HG03135 (cell line): ENCODE measurements around the gene OR13C5.
"Not testable (repeated sequence)": the region's sequence is repeated elsewhere in the genome, so short reads cannot be mapped to it uniquely, and the experiment has no call there.

Source experiments
- ATAC-seq: cut with Tn5 transposase; IDR thresholded peaks from one replicate; pipeline ENCODE4 v1.9.1; 2021; ENCODE audit warnings: mild to moderate bottlenecking, moderate library complexity; ENCODE audit not compliant: unreplicated experiment

Gene OR13C5, protein sequence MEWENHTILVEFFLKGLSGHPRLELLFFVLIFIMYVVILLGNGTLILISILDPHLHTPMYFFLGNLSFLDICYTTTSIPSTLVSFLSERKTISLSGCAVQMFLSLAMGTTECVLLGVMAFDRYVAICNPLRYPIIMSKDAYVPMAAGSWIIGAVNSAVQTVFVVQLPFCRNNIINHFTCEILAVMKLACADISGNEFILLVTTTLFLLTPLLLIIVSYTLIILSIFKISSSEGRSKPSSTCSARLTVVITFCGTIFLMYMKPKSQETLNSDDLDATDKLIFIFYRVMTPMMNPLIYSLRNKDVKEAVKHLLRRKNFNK

DNA sequence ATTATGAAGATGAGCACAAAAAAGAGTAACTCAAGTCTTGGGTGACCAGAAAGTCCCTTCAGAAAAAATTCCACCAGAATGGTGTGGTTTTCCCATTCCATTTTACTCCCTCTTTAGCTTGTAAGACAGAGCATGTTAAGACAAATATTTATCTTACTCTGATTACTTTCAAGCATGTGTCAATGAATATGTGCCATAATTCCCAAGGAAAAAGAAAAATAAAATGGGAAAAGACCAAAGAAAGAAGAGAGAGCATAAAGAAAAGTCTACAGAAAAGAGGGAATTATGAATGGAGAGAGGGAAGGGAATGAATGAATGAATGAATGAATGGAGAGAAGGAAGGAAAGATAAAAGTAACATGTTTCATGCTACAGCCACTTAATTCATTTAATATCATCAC is at the start of gene OR13C5:
OR13C5 (minus strand) TSS at position 101 of the 400 bp plus-strand sequence; CDS start at position 101, 0 bp downstream.
- ATAC-seq: not testable (repeated sequence)

DNA sequence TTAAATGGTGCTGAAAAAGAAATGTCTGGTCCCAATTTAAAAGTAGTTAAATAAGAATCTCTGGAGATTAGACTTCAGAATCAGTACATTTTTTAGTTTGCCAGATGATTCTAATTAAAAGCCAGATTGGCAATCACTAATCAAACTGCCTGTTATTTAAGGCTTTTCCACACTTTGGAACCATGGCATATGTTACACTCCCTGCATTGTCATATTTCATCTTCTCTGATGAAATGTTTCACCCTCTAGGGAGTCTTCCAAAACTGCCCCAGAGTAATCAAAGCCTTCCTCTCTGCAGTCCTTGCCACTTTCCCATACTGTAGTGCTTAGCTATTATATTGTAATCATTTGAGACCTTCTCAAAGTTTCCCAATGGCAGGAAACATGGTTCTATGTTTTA is 36.2 kb upstream of the OR13C5 start:
- no peak for ATAC-seq

GRCh38 chr9:104633976-104634520 is 34.8 kb upstream of the OR13C5 start:
- no peak for ATAC-seq

GRCh38 chr9:104625964-104626363 is 26.8 kb upstream of the OR13C5 start:
- not testable (repeated sequence) for ATAC-seq

- no peak for ATAC-seq
Observed at GRCh38 chr9:104618104-104618503, 18.9 kb upstream of the OR13C5 start, which contains the start of gene OR13C9. TSS of gene OR13C9 (minus strand) at chr9:104618204. CDS start at chr9:104618204, 0 bp downstream.

- no peak for ATAC-seq
Observed at GRCh38 chr9:104617418-104617817, 18.2 kb upstream of the OR13C5 start.

DNA sequence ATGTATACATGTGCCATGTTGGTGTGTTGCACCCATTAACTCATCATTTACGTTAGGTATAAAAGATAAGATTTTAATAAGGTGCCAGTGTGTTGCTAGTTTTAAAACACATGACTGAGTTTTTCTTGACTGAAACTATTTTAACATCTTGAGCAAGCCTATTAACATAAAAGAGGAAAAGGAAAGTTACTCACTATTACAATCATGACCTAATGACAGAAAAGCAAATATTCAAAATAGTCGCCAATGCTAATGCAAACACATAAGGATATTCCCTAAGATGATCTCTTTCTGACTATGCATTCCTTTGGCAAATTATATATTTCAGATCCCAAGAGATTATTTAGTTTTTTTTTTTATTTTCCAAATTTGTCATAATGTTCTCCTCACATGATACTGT is 12.0 kb upstream of the OR13C5 start:
- ATAC-seq: no peak

DNA sequence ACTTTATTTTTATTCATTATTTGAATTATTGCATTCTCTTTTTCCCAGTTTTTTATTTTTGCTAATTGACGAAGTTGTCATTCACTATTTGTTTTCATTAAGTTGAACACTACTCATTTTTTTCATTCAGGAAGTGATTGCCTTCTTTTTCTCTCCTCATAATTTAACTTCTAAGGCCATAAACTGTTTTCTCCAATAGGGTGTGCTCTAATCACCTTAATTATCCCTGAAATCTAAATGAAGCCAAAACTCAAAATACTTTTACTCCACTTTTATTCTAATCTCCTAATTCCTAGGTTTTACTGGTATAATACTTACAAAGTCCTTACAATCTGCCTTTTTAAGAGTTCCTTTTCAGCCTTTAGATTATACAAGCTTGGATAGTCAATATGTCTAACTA is 9.1 kb upstream of the OR13C5 start:
- no peak for ATAC-seq

- ATAC-seq: no peak
Observed at GRCh38 chr9:104606152-104606551, 6.9 kb upstream of the OR13C5 start.

GRCh38 chr9:104605527-104605926 is 6.3 kb upstream of the OR13C5 start, which contains the start of gene OR13C2:
TSS of gene OR13C2 (minus strand) at chr9:104605627. CDS start at chr9:104605627, 0 bp downstream.
- not testable (repeated sequence) for ATAC-seq

GRCh38 chr9:104604801-104605200 is 5.6 kb upstream of the OR13C5 start:
- ATAC-seq: no peak

DNA sequence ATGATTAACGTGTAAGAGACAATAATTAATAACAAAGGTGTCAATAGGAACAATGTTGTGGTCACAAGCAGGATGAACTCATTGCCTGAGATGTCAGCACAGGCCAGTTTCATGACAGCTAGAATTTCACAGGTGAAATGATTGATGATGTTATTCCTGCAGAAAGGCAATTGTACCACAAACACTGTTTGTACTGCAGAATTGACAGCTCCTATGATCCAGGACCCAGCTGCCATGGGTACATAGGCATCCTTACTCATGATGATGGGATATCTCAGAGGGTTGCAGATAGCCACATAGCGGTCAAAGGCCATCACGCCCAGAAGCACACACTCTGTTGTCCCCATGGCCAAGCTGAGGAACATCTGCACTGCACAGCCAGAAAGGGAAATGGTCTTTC is 464 bp downstream of the OR13C5 start:
- ATAC-seq: not testable (repeated sequence)

DNA sequence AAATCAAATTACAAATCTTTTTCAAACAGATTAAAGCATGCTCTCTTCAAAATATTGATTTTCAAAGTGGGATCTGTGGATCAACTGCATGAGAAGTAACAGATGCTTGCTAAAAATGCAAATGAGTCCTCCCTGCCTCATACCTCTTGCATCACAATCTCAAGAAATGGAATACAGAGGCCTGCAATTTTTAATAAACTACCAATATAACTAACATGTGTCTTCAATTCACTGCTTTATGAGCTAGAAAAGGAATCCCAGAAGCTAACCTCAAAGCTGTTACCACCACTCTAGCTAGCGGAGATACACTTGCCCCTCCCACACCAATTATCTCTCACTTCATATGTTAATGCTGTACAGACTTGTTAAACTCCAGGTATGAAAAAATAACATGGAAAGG is 9.6 kb downstream of the OR13C5 start:
- ATAC-seq: no peak

GRCh38 chr9:104586496-104587180 is 12.6 kb downstream of the OR13C5 start:
- ATAC-seq: no peak

GRCh38 chr9:104580562-104580961 is 18.7 kb downstream of the OR13C5 start:
- no peak for ATAC-seq

GRCh38 chr9:104577263-104577662 is 21.9 kb downstream of the OR13C5 start:
- ATAC-seq: no peak

GRCh38 chr9:104575456-104575855 is 23.8 kb downstream of the OR13C5 start:
- ATAC-seq: no peak

DNA sequence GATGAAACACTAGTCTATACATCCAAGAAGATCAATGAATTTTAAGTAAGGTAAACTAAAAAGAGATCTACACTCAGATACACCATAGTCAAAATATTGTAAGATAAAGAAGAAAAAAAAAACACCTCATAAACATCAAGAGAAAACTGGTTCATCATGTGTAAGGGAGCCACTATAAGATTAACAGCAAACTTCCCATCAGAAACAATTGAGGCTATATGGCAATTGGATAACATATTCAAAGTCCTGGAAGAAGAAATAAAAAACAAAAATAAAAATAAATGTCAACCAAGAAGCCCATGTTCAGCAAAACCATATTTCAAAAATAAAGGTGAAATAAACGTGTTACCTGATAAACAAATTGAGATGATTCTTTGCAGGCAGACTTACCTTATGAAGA is 26.6 kb downstream of the OR13C5 start:
- ATAC-seq: no peak

- ATAC-seq: no peak
Observed at GRCh38 chr9:104568868-104569267, 30.3 kb downstream of the OR13C5 start, which contains the start of gene OR13C8. TSS of gene OR13C8 (plus strand) at chr9:104569168. CDS start at chr9:104569168, 0 bp downstream.

DNA sequence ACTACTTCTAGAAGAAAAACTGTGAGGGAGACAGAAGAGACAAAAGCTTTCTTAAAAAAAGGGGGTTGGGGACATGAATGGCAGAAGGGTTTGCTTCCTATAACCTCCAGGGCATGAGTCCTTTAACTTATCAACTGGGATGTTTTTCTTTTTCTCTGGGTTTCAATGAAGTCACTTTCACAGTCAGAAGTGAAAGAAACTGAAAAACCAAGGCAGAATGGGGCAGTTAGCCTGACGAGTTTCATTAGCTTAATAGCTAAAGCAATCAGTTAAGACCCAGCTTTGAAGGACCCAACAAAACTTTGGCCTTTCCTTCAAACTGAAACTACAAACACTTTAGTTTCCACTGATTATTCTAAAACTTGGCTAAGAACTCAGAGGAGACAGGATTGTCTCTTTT is 34.9 kb downstream of the OR13C5 start:
- ATAC-seq: no peak

DNA sequence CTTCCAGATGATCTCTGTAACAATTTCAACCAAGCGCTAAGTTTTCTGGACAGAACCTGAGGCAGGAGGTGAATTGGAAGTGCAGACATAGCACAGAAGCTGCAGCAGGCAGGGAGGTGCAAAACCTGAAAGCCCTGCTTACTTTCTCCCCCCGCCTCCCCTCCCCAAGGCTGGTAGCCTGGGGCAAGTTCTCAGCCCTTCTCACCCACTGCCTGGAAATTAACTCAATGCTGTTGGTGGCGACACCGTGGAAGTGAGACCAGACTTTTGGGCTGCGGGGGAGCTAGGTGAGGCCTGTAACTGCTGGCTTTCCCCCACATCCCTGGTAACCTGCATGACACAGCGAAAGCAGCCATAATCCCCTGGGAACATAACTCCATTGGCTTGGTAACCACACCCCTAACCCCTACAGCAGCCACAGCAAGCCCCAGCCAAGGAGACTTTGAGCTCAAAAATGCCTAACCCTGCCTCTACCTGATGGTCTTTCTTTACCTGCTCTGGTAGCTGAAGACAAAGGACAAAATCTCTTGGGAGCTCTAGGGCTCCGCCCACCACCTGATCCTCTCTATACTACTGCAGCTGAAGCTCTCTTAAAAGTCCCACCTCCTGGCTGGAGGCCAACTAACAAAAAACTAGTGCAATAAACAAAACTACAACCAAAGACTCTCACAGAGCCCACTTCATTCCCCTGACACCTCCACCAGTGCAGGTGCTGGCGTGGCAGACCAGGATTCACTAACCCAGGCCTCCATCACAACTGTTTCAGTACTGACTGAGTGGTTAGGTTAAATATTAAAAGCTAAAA is 42.2 kb downstream of the OR13C5 start:
- no peak for ATAC-seq
